ENCODE results near the gene SH3RF3. TPM values are rescaled to one million over a fixed set of nuclear protein-coding genes. Genes with fewer than 3 reads are reported as not detected.

Gene SH3RF3
- total RNA-seq, 4 donors from 2014 or later: 2.8 to 5.7 (median 3.0) TPM

DNA sequence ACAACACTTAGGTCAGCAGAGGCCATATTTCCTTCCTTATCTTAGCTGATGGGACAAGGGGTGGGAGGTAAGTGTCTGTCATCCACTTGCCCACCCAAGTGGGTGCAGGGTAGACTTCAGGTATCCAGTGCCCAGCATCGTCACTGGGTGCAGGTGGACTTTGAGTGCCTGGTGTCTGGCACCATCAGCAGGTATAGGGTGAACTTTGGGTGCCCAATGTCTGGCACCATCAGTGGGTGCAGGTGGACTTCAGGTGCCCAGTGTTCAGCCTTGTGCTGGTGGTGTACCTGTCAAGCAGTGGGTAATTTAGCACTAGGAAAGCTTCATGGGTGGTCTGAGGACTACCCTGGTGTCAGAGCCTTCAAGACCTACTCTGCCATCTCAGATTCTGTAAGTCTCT lies 309.1 kb downstream of the SH3RF3 start:
- H3K36me3 ChIP-seq: peaks cover 0 to 4% of the 10 kb centered on the region in 2 donors
- ATAC-seq (no peak), DNase-seq (no peak)
- H3K4me1 ChIP-seq: peaks cover 45 to 46% of the 10 kb centered on the region in 2 donors
- H3K4me3 ChIP-seq: no peak overlapping the region
- H3K27me3 ChIP-seq: no peaks in the 10 kb centered on the region
- in situ Hi-C loops (cut with MboI; ENCODE audit: low sequenced_read_pairs in 4 of 4): no loop called here
- TF ChIP-seq, protein P1, sequence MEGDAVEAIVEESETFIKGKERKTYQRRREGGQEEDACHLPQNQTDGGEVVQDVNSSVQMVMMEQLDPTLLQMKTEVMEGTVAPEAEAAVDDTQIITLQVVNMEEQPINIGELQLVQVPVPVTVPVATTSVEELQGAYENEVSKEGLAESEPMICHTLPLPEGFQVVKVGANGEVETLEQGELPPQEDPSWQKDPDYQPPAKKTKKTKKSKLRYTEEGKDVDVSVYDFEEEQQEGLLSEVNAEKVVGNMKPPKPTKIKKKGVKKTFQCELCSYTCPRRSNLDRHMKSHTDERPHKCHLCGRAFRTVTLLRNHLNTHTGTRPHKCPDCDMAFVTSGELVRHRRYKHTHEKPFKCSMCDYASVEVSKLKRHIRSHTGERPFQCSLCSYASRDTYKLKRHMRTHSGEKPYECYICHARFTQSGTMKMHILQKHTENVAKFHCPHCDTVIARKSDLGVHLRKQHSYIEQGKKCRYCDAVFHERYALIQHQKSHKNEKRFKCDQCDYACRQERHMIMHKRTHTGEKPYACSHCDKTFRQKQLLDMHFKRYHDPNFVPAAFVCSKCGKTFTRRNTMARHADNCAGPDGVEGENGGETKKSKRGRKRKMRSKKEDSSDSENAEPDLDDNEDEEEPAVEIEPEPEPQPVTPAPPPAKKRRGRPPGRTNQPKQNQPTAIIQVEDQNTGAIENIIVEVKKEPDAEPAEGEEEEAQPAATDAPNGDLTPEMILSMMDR (IDR thresholded peaks at IDR 0.05 in 4 of 5, conservative IDR thresholded peaks at IDR 0.05 in 1 of 5): no peak
- TF ChIP-seq POLR2A (IDR thresholded peaks at IDR 0.05): no peak
- H3K9me3 ChIP-seq: peaks cover 0 to 7% (median 0%) of the 10 kb centered on the region in 3 donors
- H3K27ac ChIP-seq: peak overlapping the region; percentile 68 to 86 (median 84)
- intact Hi-C loops (cut with DNase I; ENCODE audit: low total_unique reads): loop anchor here (5.0 kb wide), 1 partner anchor 121 kb away; no protein-coding TSS in a partner anchor

DNA sequence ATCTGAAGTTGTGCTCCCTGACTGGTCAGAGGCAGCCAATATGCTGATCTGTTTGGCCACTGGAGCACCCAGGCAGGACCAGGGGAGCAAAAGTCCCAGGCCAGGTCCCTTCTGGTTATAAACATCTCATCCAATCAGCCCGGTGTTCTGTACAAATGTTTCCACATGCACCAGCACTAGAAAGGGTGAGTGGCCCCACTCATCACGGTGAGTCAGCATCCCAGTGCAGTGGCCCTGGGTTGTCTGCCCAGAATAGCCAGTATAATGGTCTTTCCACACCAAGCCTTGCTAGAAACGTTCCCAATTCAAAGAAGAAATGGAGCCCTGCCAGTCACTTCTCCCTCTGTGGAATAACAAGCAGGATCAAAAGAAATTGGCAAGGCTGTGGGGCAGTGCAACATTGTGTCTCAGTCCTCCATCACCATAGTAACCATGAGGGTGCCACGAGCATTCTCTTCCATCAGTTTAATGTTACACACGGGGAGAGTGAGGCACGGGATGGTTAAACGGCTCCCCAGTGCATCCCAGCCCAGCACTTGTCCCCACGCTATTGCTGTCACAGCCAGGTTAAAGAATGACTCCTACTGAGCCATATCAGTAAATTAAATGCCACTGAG lies 309.9 kb downstream of the SH3RF3 start:
- Histone ChIP-seq H3K36me3 (peaks cover 0 to 4% of the 10 kb centered on the region in 2 donors), H3K27me3 (no peaks in the 10 kb centered on the region), H3K27ac (peak overlapping the region; percentile 68 to 86 (median 84)), H3K9me3 (peaks cover 0 to 7% (median 0%) of the 10 kb centered on the region in 3 donors), H3K4me3 (no peak overlapping the region), H3K4me1 (peaks cover 45 to 46% of the 10 kb centered on the region in 2 donors)
- ATAC-seq (peak; percentile 62 to 73), DNase-seq (peak; percentile 80)
- peak in 1 of 2 donors; percentile 23 for TF ChIP-seq POLR2A (IDR thresholded peaks at IDR 0.05)
- TF ChIP-seq, protein P1 (IDR thresholded peaks at IDR 0.05 in 4 of 5, conservative IDR thresholded peaks at IDR 0.05 in 1 of 5): no peak
- in situ Hi-C loops (cut with MboI; ENCODE audit: low sequenced_read_pairs in 4 of 4): no loop called here
- intact Hi-C loops (cut with DNase I; ENCODE audit: low total_unique reads): loop anchor here (5.0 kb wide), 1 partner anchor 122 kb away; no protein-coding TSS in a partner anchor

DNA sequence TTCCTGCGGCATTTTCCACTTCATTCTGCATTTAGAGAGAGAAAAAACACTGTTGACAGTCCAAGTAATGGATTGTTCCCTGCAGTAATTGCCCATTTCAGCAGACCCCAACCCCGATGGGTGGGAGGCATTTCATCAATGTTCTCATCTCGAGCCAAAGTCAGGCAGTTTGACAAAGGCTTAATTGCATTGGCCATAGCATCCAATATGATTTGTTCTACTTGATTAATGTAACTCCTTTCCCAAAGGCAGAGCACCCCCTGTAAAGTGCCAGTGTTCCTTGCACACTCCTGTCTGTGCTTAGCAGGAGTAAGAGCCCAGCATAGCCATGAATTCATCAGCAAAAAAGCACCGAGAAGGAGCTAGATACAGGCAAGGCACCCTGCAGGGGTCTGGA lies 310.4 kb downstream of the SH3RF3 start:
- no peak for DNase-seq
- Histone ChIP-seq H3K27ac (peak overlapping the region in 2 of 4 donors; percentile 82 to 86), H3K27me3 (no peaks in the 10 kb centered on the region), H3K4me3 (no peak overlapping the region), H3K36me3 (peaks cover 0 to 4% of the 10 kb centered on the region in 2 donors), H3K4me1 (peaks cover 45 to 46% of the 10 kb centered on the region in 2 donors), H3K9me3 (peaks cover 0 to 7% (median 0%) of the 10 kb centered on the region in 3 donors)
- in situ Hi-C loops (cut with MboI; ENCODE audit: low sequenced_read_pairs in 4 of 4) (no loop called here), intact Hi-C loops (cut with DNase I; ENCODE audit: low total_unique reads) (loop anchor here (5.0 kb wide), 1 partner anchor 122 kb away; no protein-coding TSS in a partner anchor)
- ATAC-seq: no peak
- no peak for TF ChIP-seq POLR2A (IDR thresholded peaks at IDR 0.05)
- TF ChIP-seq, protein P1 (IDR thresholded peaks at IDR 0.05 in 4 of 5, conservative IDR thresholded peaks at IDR 0.05 in 1 of 5): no peak

DNA sequence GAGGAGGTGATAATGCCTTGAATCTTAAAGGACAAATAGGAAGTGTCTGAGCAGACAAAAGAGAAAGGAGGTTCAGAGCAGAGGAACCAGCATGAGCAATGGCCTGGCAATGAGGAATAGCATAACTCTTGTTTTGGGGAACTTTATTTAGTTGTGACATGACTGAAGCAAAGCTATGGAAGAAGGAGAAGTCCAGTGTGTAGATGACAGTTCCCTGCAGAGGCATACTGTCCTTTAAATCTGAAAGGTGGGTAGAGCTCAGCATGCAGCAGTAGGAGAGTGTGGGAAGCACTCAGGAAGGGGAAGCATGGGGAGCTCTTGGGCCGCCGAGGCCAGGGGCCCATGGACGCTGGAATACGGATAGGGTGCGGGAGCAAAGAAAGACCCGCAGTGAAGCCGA lies 311.0 kb downstream of the SH3RF3 start:
- H3K27me3 ChIP-seq: no peaks in the 10 kb centered on the region
- intact Hi-C loops (cut with DNase I; ENCODE audit: low total_unique reads) (loop anchor here (5.0 kb wide), 1 partner anchor 123 kb away; no protein-coding TSS in a partner anchor), in situ Hi-C loops (cut with MboI; ENCODE audit: low sequenced_read_pairs in 4 of 4) (no loop called here)
- peaks cover 0 to 4% of the 10 kb centered on the region in 2 donors for H3K36me3 ChIP-seq
- H3K4me3 ChIP-seq: no peak overlapping the region
- ATAC-seq (no peak), DNase-seq (no peak)
- TF ChIP-seq, protein P1 (IDR thresholded peaks at IDR 0.05 in 4 of 5, conservative IDR thresholded peaks at IDR 0.05 in 1 of 5): no peak
- TF ChIP-seq POLR2A (IDR thresholded peaks at IDR 0.05): no peak
- H3K9me3 ChIP-seq: peaks cover 0 to 7% (median 0%) of the 10 kb centered on the region in 3 donors
- no peak overlapping the region for H3K27ac ChIP-seq
- H3K4me1 ChIP-seq: peaks cover 43 to 44% of the 10 kb centered on the region in 2 donors
